IMR-90 (cell line): ENCODE data around the gene BLVRB.

Source experiments
- CEBPB ChIP-seq: IDR thresholded peaks from 2 replicates; pipeline ENCODE4 v1.6.1; 2012; ENCODE audit warnings: low read depth, low read length, improper control_type of control experiment
- CTCF ChIP-seq: conservative IDR thresholded peaks from 2 replicates; pipeline ENCODE4 v1.5.1; 2012; ENCODE audit warnings: mild to moderate bottlenecking, low read depth, low read length, improper control_type of control experiment
- MAFK ChIP-seq: IDR thresholded peaks from 2 replicates; pipeline ENCODE4 v1.6.1; 2012; ENCODE audit warnings: low read depth, low read length, improper control_type of control experiment
- MAZ ChIP-seq: IDR thresholded peaks from 2 replicates; pipeline ENCODE4 v1.6.1; 2012; ENCODE audit warnings: low read depth, mild to moderate bottlenecking, low read length, improper control_type of control experiment, moderate library complexity, borderline replicate concordance
- POLR2A ChIP-seq: IDR thresholded peaks from 2 replicates; pipeline ENCODE4 v1.6.1; 2012; ENCODE audit warnings: mild to moderate bottlenecking, low read depth, low read length
- RAD21 ChIP-seq: IDR thresholded peaks from 2 replicates; pipeline ENCODE4 v1.6.1; 2012; ENCODE audit warnings: low read length, improper control_type of control experiment
- USF2 ChIP-seq: fragments of 150-350 bp; IDR thresholded peaks from 2 replicates; pipeline ENCODE4 v1.6.1; 2017; ENCODE audit warnings: mild to moderate bottlenecking, antibody characterized with exemption, low read length, low read depth

- TF ChIP-seq CTCF (peak; percentile 49), POLR2A (peak; percentile 99), MAZ (peak; percentile 55; the same call in 1 of the 2 replicates), CEBPB (no peak), USF2 (no peak), RAD21 (no peak), MAFK (no peak)
These were observed 39.9 kb downstream of the BLVRB start, which contains the start of gene SERTAD1 for GRCh38 chr19:40425450-40426287.
